OCI-LY7 (cell line): ENCODE measurements around the gene RNF157. TPM values are rescaled to one million over a fixed set of nuclear protein-coding genes. Genes with fewer than 3 reads are reported as not detected.

Experiments
- BruUV-seq: library from RNA; stranded (reverse); fragments of 400-500 nt; replicated peaks from 2 replicates; lab custom pipeline; 2021; lab: Mats Ljungman, UMichigan
- CTCF ChIA-PET: fragments of 300-600 bp; sonication (Branson Sonifier 250); formaldehyde crosslinking; loops from one replicate; lab custom pipeline; 2022; ENCODE audit warnings: antibody characterized with exemption; ENCODE audit not compliant: unreplicated experiment; lab: Charles Lee
- POLR2A ChIA-PET: fragments of 300-600 bp; sonication (Branson Sonifier 250); formaldehyde crosslinking; loops from one replicate; lab custom pipeline; 2022; ENCODE audit warnings: antibody characterized with exemption; lab: Charles Lee
- DNase-seq: peaks from one replicate; pipeline ENCODE4 v3.0.0-alpha.2; 2015; ENCODE audit warnings: low spot score
- H2AFZ ChIP-seq: fragments of 200-600 bp; sonication (generic), shearing (Covaris generic); 2 replicates; pipeline ENCODE4 v1.6.1; 2014; ENCODE audit warnings: mild to moderate bottlenecking, antibody characterized with exemption, low read length, moderate library complexity
- H3K27ac ChIP-seq: fragments of 200-600 bp; sonication (generic); 2 replicates; pipeline ENCODE4 v1.5.1; 2014; ENCODE audit warnings: mixed run types, low read depth, mild to moderate bottlenecking, moderate library complexity, low read length, inconsistent platforms; ENCODE audit not compliant: poor library complexity, severe bottlenecking
- H3K36me3 ChIP-seq: fragments of 200-600 bp; sonication (generic); 2 replicates; pipeline ENCODE4 v1.6.1; 2014; ENCODE audit warnings: mild to moderate bottlenecking, antibody characterized with exemption, low read length, moderate library complexity, mixed read lengths; ENCODE audit not compliant: insufficient read depth
- H3K4me1 ChIP-seq: fragments of 200-600 bp; sonication (generic); 2 replicates; pipeline ENCODE4 v1.5.1; 2014; ENCODE audit warnings: mild to moderate bottlenecking, low read length; ENCODE audit not compliant: insufficient read depth, poor library complexity, severe bottlenecking
- H3K4me2 ChIP-seq: fragments of 200-600 bp; sonication (generic); 2 replicates; pipeline ENCODE4 v1.6.1; 2014; ENCODE audit warnings: mild to moderate bottlenecking, low read length
- H3K4me3 ChIP-seq: fragments of 200-600 bp; sonication (generic); 2 replicates; pipeline ENCODE4 v1.5.1; 2014; ENCODE audit warnings: mild to moderate bottlenecking, low read depth, low read length; ENCODE audit not compliant: poor library complexity, severe bottlenecking
- H3K79me2 ChIP-seq: fragments of 200-600 bp; sonication (generic); 2 replicates; pipeline ENCODE4 v1.6.1; 2016; ENCODE audit warnings: low read depth, mild to moderate bottlenecking, low read length, moderate library complexity, mixed read lengths; ENCODE audit not compliant: insufficient read depth
- H3K9me2 ChIP-seq: fragments of 200-600 bp; sonication (generic); 2 replicates; pipeline ENCODE4 v1.6.1; 2016; ENCODE audit warnings: mild to moderate bottlenecking, low read length, mixed read lengths; ENCODE audit not compliant: insufficient read depth
- H3K9me3 ChIP-seq: fragments of 200-600 bp; sonication (generic); 2 replicates; pipeline ENCODE4 v1.6.1; 2014; ENCODE audit warnings: mild to moderate bottlenecking, mixed run types, low read length, mixed read lengths
- H4K20me1 ChIP-seq: fragments of 200-600 bp; sonication (generic); 2 replicates; pipeline ENCODE4 v1.6.1; 2014; ENCODE audit warnings: mild to moderate bottlenecking, antibody characterized with exemption, low read length, moderate library complexity, mixed read lengths; ENCODE audit not compliant: insufficient read depth
- EZH2phosphoT487 ChIP-seq: fragments of 200-600 bp; sonication (generic); IDR thresholded peaks from 2 replicates; pipeline ENCODE4 v1.6.1; 2018; ENCODE audit warnings: low read depth, borderline replicate concordance, mild to moderate bottlenecking, mixed run types, antibody characterized with exemption, low read length, moderate library complexity, mixed read lengths
- intact Hi-C: fragments of 100-400 bp; cut with micrococcal nuclease; formaldehyde crosslinking; loops from one replicate; pipeline ENCODE4 v1.10.0; 2022; ENCODE audit not compliant: unreplicated experiment
- total RNA-seq, 2 experiments: library from RNA; depleted of rRNA in 1 of 2; stranded (reverse); fragments of >200 nt in 1 of 2; shearing (Covaris generic) in 1 of 2; gene quantifications; 2 replicates each; pipeline ENCODE4 v1.2.3, GENCODE V29; 2014 to 2022
- TF ChIP-seq, protein P1 (sequence below): fragments of 200-600 bp; sonication (generic); conservative IDR thresholded peaks from 2 replicates; pipeline ENCODE4 v1.5.1; 2014; ENCODE audit warnings: mild to moderate bottlenecking, antibody characterized with exemption, low read length, moderate library complexity, mixed read lengths

Gene RNF157
- total RNA-seq, 2 experiments from 2014 or later = 0.28 to 1.3 TPM

DNA sequence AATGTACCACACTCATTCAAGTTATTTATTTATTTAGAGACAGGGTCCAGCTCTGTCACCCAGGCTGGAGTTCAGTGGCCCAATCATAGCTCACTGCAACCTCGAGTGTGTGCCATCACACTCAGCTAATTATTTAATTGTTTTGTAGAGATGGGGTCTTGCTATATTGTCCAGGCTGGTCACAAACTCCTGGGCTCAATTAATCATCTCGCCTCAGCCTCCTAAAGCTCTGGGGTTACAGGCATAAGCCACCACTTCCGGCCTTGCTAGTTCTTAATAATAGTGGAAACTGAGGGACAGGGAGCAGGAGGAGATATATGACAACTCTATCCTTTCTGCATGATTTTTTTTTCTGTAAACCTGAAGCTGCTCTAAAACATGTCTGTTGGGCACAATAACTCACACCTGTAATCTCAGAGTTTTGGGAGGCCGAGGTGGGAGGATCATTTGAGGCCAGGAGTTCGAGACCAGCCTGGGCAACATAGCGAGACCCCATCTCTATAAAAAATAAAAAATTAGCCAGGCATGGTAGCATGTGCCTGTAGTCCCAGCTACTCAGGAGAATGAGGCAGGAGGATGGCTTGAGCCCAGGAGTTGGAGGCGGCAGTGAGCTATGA lies 125.0 kb downstream of the RNF157 start:
- intact Hi-C loops = no loop called here
- no peaks in the 10 kb centered on the region for H3K36me3 ChIP-seq
- DNase-seq = no peak
- H3K27ac ChIP-seq = no peak overlapping the region
- ChIA-PET CTCF (interaction anchor here (0.9 kb wide), 1 partner anchor 65 kb away, joined by 3 read pairs; no protein-coding TSS in a partner anchor), POLR2A (interaction anchor here (0.5 kb wide), 1 partner anchor 97 kb away, joined by 3 read pairs; no protein-coding TSS in a partner anchor)
- no peaks in the 10 kb centered on the region for H4K20me1 ChIP-seq
- no peaks in the 10 kb centered on the region for H3K9me2 ChIP-seq
- 0 out of 2 replicates have a peak, but pooled peaks cover 3% of the 10 kb centered on the region for H3K9me3 ChIP-seq
- H3K79me2 ChIP-seq = no peaks in the 10 kb centered on the region
- no TSS peak for BruUV-seq
- no peak overlapping the region for H2AFZ ChIP-seq
- peaks cover 2% of the 10 kb centered on the region for H3K4me1 ChIP-seq
- H3K4me2 ChIP-seq = no peak overlapping the region
- no peak overlapping the region for H3K4me3 ChIP-seq
- no peak for TF ChIP-seq EZH2phosphoT487
- TF ChIP-seq, protein P1, sequence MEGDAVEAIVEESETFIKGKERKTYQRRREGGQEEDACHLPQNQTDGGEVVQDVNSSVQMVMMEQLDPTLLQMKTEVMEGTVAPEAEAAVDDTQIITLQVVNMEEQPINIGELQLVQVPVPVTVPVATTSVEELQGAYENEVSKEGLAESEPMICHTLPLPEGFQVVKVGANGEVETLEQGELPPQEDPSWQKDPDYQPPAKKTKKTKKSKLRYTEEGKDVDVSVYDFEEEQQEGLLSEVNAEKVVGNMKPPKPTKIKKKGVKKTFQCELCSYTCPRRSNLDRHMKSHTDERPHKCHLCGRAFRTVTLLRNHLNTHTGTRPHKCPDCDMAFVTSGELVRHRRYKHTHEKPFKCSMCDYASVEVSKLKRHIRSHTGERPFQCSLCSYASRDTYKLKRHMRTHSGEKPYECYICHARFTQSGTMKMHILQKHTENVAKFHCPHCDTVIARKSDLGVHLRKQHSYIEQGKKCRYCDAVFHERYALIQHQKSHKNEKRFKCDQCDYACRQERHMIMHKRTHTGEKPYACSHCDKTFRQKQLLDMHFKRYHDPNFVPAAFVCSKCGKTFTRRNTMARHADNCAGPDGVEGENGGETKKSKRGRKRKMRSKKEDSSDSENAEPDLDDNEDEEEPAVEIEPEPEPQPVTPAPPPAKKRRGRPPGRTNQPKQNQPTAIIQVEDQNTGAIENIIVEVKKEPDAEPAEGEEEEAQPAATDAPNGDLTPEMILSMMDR = no peak

DNA sequence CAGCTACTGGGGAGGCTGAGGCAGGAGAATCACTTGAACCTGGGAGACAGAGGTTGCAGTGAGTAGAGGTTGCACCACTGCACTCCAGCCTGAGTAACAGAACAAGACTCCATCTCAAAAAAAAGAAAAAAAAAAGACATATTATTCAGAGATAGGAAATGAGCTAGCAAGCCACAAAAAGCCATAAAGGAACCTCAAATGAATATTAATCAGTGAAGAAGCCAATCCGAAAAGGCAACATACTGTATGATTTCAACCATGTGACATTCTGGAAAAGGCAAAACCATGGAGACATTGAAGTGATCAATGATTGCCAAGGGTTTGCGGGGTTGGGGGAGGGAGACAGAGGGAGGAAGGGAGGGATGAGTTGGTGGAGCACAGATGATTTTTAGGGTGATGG lies 128.3 kb downstream of the RNF157 start:
- ChIA-PET POLR2A (no interaction called here), CTCF (no interaction called here)
- Histone ChIP-seq H3K79me2 (no peaks in the 10 kb centered on the region), H3K4me1 (peaks cover under 1% of the 10 kb centered on the region), H3K4me2 (no peak overlapping the region), H3K9me3 (0 out of 2 replicates have a peak, but pooled peaks cover 3% of the 10 kb centered on the region), H3K36me3 (no peaks in the 10 kb centered on the region), H2AFZ (no peak overlapping the region), H3K27ac (no peak overlapping the region), H3K4me3 (no peak overlapping the region), H4K20me1 (no peaks in the 10 kb centered on the region), H3K9me2 (no peaks in the 10 kb centered on the region)
- no TSS peak for BruUV-seq
- no peak for DNase-seq
- TF ChIP-seq, protein P1 = no peak
- no peak for TF ChIP-seq EZH2phosphoT487
- intact Hi-C loops = no loop called here

DNA sequence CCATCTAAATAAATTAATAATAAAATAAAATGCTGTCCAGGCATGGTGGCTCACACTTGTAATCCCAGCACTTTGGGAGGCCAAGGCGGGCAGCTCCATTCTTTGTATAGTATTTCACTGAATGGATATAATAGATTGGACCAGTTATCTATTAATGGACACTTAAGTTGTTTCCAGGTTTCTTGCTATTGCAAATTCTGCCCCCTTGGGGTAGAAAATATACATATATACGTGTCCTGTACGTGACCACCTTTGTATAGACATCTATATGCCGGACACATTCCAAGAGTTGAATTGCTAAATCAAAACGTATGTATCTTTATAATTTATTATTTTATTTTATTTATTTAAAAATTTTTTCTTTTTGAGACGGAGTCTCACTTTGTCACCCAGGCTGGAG lies 132.8 kb downstream of the RNF157 start:
- Histone ChIP-seq H3K27ac (no peak overlapping the region), H3K4me3 (no peak overlapping the region), H2AFZ (no peak overlapping the region), H3K4me1 (peaks cover 23% of the 10 kb centered on the region), H3K79me2 (peaks cover 4% of the 10 kb centered on the region; the same call in 1 of the 2 replicates), H3K4me2 (no peak overlapping the region), H3K36me3 (no peaks in the 10 kb centered on the region), H3K9me2 (no peaks in the 10 kb centered on the region), H3K9me3 (no peaks in the 10 kb centered on the region), H4K20me1 (no peaks in the 10 kb centered on the region)
- TF ChIP-seq, protein P1 = peak; percentile 80
- TF ChIP-seq EZH2phosphoT487 = no peak
- no TSS peak for BruUV-seq
- intact Hi-C loops = loop anchor here (1.0 to 10.0 kb wide), 2 partner anchors 93 to 203 kb away; partner anchors contain the start of gene MRPL38
- ChIA-PET POLR2A (interaction anchor here (0.6 to 0.7 kb wide), 2 partner anchors 49 to 316 kb away, joined by 3 to 5 read pairs; no protein-coding TSS in a partner anchor), CTCF (no interaction called here)
- peak; percentile 74 for DNase-seq
